Epithelial cell of esophagus (primary cell): Measurements from ENCODE around the gene CARMIL1.

Experiments
- DNase-seq: peaks from one replicate; pipeline ENCODE4 v3.0.0; 2010; ENCODE audit warnings: low read depth
- H3K4me3 ChIP-seq: 2 replicates; pipeline ENCODE4 v1.5.1; 2011; ENCODE audit warnings: mild to moderate bottlenecking, low read length, control low read depth
- CTCF ChIP-seq: IDR thresholded peaks from 2 replicates; pipeline ENCODE4 v1.5.1; 2011; ENCODE audit warnings: low read depth, mild to moderate bottlenecking, low read length, control low read depth, inconsistent platforms; ENCODE audit not compliant: insufficient read depth; ENCODE audit errors: missing control alignments

Gene CARMIL1

GRCh38 chr6:25535632-25536225 lies 256.6 kb downstream of the CARMIL1 start:
- DNase-seq = no peak
- no peak for TF ChIP-seq CTCF
- no peak overlapping the region for H3K4me3 ChIP-seq

DNA sequence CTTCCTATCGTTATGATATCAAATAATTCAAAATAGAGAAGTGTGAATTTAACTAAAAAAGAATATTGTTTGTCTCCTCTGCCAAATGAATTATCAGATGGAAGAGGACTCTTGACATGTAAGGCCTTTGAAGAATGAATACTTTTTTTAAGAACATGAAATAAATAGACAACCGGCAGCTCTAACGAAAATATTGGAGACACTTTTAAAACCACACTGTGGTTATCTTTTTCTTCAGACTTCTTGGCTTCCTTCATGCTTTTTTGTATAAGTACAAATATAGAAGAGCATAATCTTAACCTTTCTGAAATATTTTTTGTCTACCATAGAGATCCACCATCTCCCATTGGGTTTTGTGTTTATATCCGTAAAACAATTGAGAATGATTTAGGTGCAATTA lies 257.6 kb downstream of the CARMIL1 start:
- TF ChIP-seq CTCF = no peak
- DNase-seq = no peak
- H3K4me3 ChIP-seq = no peak overlapping the region

DNA sequence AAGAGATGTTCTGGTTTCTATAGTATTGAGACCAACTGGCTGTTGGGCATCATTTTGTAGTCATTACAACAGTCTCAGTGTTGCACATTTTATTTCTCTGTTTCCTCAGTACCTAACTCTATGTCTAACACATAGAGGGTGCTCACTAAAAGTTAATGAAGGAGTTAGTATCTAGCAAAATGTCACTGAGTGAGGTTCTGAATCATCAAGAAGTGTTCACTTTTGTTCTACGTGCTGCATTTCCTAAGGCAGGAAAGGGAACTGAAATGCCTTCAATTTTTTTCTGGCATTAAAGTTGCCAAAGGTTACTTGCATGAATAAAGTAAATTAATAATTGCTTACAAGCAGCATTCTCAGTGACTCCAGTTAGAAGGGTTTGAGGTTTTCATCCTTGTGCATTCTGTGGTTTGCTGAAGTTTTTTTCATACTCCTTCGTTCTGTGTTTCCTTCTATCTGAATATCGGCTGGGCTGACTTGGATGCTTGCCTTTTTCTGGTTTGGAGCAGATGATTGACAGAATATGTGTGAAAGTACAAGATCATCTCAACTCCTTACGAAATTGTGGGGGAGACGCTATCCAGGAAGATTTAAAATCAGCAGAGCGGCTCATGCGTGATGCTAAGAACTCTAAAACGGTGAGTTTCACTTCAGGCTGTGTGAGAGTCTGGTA lies 258.3 kb downstream of the CARMIL1 start:
- no peak for TF ChIP-seq CTCF
- H3K4me3 ChIP-seq = no peak overlapping the region
- no peak for DNase-seq

- no peak overlapping the region for H3K4me3 ChIP-seq
- TF ChIP-seq CTCF = no peak
- DNase-seq = no peak
Measured at GRCh38 chr6:25541228-25541627, 262.1 kb downstream of the CARMIL1 start.

DNA sequence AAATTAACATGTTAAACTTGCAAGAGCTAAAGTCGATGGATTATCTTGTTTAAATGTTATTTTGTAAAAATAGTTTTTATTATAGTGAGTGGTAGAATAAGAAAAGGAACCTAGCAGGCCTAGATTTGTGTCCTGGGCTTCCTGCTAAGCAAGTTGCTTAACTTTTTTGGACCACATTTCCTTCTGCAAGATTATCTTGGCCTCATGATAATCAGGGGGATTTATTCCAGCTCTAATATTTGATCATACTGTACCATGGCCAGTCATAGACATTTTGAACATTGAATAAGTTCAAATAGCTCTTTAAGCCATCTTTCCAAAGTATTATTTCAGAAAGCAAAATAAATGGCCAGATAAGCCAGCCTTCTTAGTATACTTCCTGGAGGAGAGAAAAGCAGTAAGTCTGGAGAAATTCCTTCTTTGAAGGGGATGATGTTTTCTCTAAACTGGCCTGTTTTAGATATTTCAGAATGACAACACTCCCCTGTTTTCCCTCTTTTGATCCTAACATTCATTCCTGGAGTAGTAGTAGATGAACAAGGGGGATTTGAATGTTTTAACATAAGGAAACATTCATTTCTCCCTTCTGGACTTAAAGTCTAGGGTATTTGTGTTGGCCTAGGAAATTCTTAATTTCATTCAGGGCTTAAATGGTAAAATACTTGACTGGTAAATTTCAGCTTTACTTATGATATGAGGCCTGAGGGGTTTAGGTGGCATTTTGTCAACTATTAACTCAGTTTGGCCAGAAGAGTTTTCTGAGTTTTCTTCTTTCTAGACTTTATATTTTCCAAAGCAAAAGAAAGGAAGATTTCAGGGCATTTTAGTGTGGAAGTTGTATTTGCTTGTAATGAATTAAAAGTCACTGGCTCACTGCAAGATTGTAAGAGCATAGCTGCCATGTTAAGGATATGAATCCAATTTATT lies 264.1 kb downstream of the CARMIL1 start:
- DNase-seq = no peak
- no peak for TF ChIP-seq CTCF
- H3K4me3 ChIP-seq = no peak overlapping the region

GRCh38 chr6:25544833-25545232 lies 265.7 kb downstream of the CARMIL1 start:
- no peak for TF ChIP-seq CTCF
- no peak for DNase-seq
- H3K4me3 ChIP-seq = no peak overlapping the region
